ENCODE results near the gene FAM3D.

The FAM3D gene

GRCh38 chr3:58635371-58636285, 30.9 kb downstream of the FAM3D start:
- no peak for DNase-seq (ENCODE audit: low read depth)
- H3K4me3 ChIP-seq (ENCODE audit: low read depth, low read length): no peak overlapping the region
- TF ChIP-seq, protein P1, sequence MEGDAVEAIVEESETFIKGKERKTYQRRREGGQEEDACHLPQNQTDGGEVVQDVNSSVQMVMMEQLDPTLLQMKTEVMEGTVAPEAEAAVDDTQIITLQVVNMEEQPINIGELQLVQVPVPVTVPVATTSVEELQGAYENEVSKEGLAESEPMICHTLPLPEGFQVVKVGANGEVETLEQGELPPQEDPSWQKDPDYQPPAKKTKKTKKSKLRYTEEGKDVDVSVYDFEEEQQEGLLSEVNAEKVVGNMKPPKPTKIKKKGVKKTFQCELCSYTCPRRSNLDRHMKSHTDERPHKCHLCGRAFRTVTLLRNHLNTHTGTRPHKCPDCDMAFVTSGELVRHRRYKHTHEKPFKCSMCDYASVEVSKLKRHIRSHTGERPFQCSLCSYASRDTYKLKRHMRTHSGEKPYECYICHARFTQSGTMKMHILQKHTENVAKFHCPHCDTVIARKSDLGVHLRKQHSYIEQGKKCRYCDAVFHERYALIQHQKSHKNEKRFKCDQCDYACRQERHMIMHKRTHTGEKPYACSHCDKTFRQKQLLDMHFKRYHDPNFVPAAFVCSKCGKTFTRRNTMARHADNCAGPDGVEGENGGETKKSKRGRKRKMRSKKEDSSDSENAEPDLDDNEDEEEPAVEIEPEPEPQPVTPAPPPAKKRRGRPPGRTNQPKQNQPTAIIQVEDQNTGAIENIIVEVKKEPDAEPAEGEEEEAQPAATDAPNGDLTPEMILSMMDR (conservative IDR thresholded peaks at IDR 0.05; ENCODE audit: low read depth, low read length): no peak

GRCh38 chr3:58633157-58633865, 33.3 kb downstream of the FAM3D start:
- TF ChIP-seq, protein P1 (conservative IDR thresholded peaks at IDR 0.05; ENCODE audit: low read depth, low read length): no peak
- H3K4me3 ChIP-seq (ENCODE audit: low read depth, low read length): no peak overlapping the region
- no peak for DNase-seq (ENCODE audit: low read depth)

GRCh38 chr3:58631742-58632141, 34.8 kb downstream of the FAM3D start:
- TF ChIP-seq, protein P1 (conservative IDR thresholded peaks at IDR 0.05; ENCODE audit: low read depth, low read length): no peak
- no peak overlapping the region for H3K4me3 ChIP-seq (ENCODE audit: low read depth, low read length)
- DNase-seq (ENCODE audit: low read depth): no peak

DNA sequence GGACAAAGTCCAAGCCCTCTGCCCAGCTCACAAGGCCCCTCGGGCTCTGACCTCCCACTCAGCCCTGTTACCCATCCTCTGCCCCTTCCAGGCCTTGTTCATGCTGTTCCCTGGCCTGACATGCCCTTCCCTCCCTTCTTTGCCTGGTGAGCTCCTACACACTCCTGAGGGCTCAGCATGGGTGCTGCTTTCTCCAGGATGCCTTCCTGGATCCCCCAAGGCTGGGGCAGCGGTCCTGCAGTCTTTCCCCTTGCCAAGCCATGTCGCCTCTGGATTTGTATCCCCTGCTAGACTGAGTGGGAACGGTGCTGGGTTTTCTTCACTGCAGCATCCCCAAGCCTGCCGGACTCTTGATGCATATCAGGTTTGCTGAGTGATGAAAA, 35.9 kb downstream of the FAM3D start:
- H3K4me3 ChIP-seq (ENCODE audit: low read depth, low read length): no peak overlapping the region
- DNase-seq (ENCODE audit: low read depth): no peak
- TF ChIP-seq, protein P1 (conservative IDR thresholded peaks at IDR 0.05; ENCODE audit: low read depth, low read length): no peak

GRCh38 chr3:58630076-58630709, 36.4 kb downstream of the FAM3D start:
- H3K4me3 ChIP-seq (ENCODE audit: low read depth, low read length): no peak overlapping the region
- DNase-seq (ENCODE audit: low read depth): peak; percentile 68
- TF ChIP-seq, protein P1 (conservative IDR thresholded peaks at IDR 0.05; ENCODE audit: low read depth, low read length): peak; percentile 90

DNA sequence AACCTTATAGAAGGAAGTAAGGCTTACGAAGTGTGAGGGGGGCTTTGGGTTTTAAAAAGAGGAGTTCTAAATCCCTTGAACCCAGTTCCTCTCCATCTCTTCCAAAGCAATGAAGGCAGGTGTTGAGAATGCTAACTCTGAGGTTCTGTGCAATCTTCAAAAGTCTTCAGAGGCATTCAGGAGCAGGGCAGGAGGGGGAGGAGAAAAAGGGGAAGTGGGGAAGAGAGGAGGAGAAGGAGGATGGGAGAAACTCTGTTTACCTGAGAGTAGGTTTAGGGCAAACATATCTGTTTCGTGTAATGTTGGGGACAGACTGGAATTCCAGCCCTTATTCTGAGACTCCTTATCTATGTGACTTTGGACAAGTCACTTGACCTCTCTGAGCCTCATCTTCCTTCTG, 36.9 kb downstream of the FAM3D start:
- no peak for DNase-seq (ENCODE audit: low read depth)
- TF ChIP-seq, protein P1 (conservative IDR thresholded peaks at IDR 0.05; ENCODE audit: low read depth, low read length): no peak
- no peak overlapping the region for H3K4me3 ChIP-seq (ENCODE audit: low read depth, low read length)
